DND-41 (cell line): ENCODE results near the gene REPS1.

Experiments used
- ATAC-seq: fragments of 200-7000 bp; cut with Tn5 transposase; 3 replicates; pipeline ENCODE4 v1.9.1; 2021; ENCODE audit warnings: low read depth; ENCODE audit not compliant: insufficient read depth
- DNase-seq: peaks from one replicate; pipeline ENCODE4 v3.0.0-alpha.2; 2020
- H2AFZ ChIP-seq: 2 replicates; pipeline ENCODE4 v1.6.0; 2012; ENCODE audit warnings: low read depth, low read length
- H3K27ac ChIP-seq: 2 replicates; pipeline ENCODE4 v1.5.1; 2012; ENCODE audit warnings: low read length, inconsistent platforms
- H3K27me3 ChIP-seq: fragments of 200-600 bp; sonication (generic); 2 replicates; pipeline ENCODE4 v1.6.0; 2012; ENCODE audit warnings: low read length, mild to moderate bottlenecking, inconsistent platforms; ENCODE audit not compliant: insufficient read depth, poor library complexity
- H3K36me3 ChIP-seq: 2 replicates; pipeline ENCODE4 v1.5.1; 2012; ENCODE audit warnings: low read length, inconsistent platforms; ENCODE audit not compliant: insufficient read depth
- H3K4me1 ChIP-seq: 2 replicates; pipeline ENCODE4 v1.5.1; 2012; ENCODE audit warnings: mild to moderate bottlenecking, low read length; ENCODE audit not compliant: insufficient read depth
- H3K4me2 ChIP-seq: 2 replicates; pipeline ENCODE4 v1.6.0; 2012; ENCODE audit warnings: mild to moderate bottlenecking, moderate library complexity, low read length, inconsistent platforms; ENCODE audit not compliant: insufficient read depth
- H3K4me3 ChIP-seq, 2 experiments: fragments of 200-600 bp in 1 of 2; shearing (Covaris generic) in 1 of 2; 2 replicates each; pipeline ENCODE4 v1.5.1; 2012 to 2016; ENCODE audit warnings: inconsistent platforms in 2 of 2, low read length in 2 of 2, mild to moderate bottlenecking in 2 of 2, low read depth in 1 of 2, moderate library complexity in 1 of 2
- H3K79me2 ChIP-seq: 2 replicates; pipeline ENCODE4 v1.6.0; 2012; ENCODE audit warnings: low read length, inconsistent platforms; ENCODE audit not compliant: insufficient read depth
- H3K9ac ChIP-seq: 2 replicates; pipeline ENCODE4 v1.6.0; 2012; ENCODE audit warnings: low read depth, mild to moderate bottlenecking, inconsistent platforms, low read length, moderate library complexity
- H3K9me3 ChIP-seq: 2 replicates; pipeline ENCODE4 v1.5.1; 2012; ENCODE audit warnings: low read length, moderate library complexity, mild to moderate bottlenecking, inconsistent platforms; ENCODE audit not compliant: insufficient read depth, severe bottlenecking
- H4K20me1 ChIP-seq: 2 replicates; pipeline ENCODE4 v1.6.0; 2012; ENCODE audit warnings: low read length; ENCODE audit not compliant: insufficient read depth
- CTCF ChIP-seq: IDR thresholded peaks from 2 replicates; pipeline ENCODE4 v1.5.1; 2012; ENCODE audit warnings: borderline replicate concordance, low read length, moderate library complexity, mild to moderate bottlenecking; ENCODE audit not compliant: poor library complexity, severe bottlenecking; ENCODE audit errors: extremely low read depth
- EZH2 ChIP-seq: IDR thresholded peaks from 3 replicates; pipeline ENCODE4 v1.6.1; 2012; ENCODE audit warnings: borderline replicate concordance, low read depth, mild to moderate bottlenecking, moderate library complexity, low read length, inconsistent platforms; ENCODE audit not compliant: severe bottlenecking

The REPS1 gene

GRCh38 chr6:138907167-138907566 is 80.9 kb downstream of the REPS1 start:
- H3K4me3 ChIP-seq: no peak overlapping the region
- no peaks in the 10 kb centered on the region for H3K27me3 ChIP-seq
- no peak overlapping the region for H3K4me2 ChIP-seq
- no peak overlapping the region for H3K27ac ChIP-seq
- no peak overlapping the region for H3K9ac ChIP-seq
- no peaks in the 10 kb centered on the region for H3K9me3 ChIP-seq
- no peaks in the 10 kb centered on the region for H3K79me2 ChIP-seq
- no peak for DNase-seq
- peaks cover 90% of the 10 kb centered on the region for H3K36me3 ChIP-seq
- ATAC-seq: no peak
- H2AFZ ChIP-seq: no peak overlapping the region
- no peaks in the 10 kb centered on the region for H3K4me1 ChIP-seq
- TF ChIP-seq CTCF (no peak), EZH2 (no peak)
- no peaks in the 10 kb centered on the region for H4K20me1 ChIP-seq

- DNase-seq (no peak), ATAC-seq (no peak)
- no peak overlapping the region for H3K9ac ChIP-seq
- no peaks in the 10 kb centered on the region for H3K9me3 ChIP-seq
- no peak overlapping the region for H3K4me2 ChIP-seq
- H3K4me1 ChIP-seq: no peaks in the 10 kb centered on the region
- TF ChIP-seq CTCF: no peak
- no peak for TF ChIP-seq EZH2
- H3K36me3 ChIP-seq: peaks cover 26% of the 10 kb centered on the region
- H3K27me3 ChIP-seq: no peaks in the 10 kb centered on the region
- H3K27ac ChIP-seq: no peak overlapping the region
- H2AFZ ChIP-seq: no peak overlapping the region
- H3K79me2 ChIP-seq: no peaks in the 10 kb centered on the region
- H3K4me3 ChIP-seq: no peak overlapping the region
- no peaks in the 10 kb centered on the region for H4K20me1 ChIP-seq
Measured at GRCh38 chr6:138897031-138897430, 91.0 kb downstream of the REPS1 start.

- H3K27me3 ChIP-seq: no peaks in the 10 kb centered on the region
- no peak for DNase-seq
- H3K36me3 ChIP-seq: peaks cover 18% of the 10 kb centered on the region
- no peaks in the 10 kb centered on the region for H3K79me2 ChIP-seq
- no peak overlapping the region for H3K9ac ChIP-seq
- ATAC-seq: no peak
- no peaks in the 10 kb centered on the region for H4K20me1 ChIP-seq
- H3K4me2 ChIP-seq: no peak overlapping the region
- H3K4me3 ChIP-seq: no peak overlapping the region
- no peak overlapping the region for H2AFZ ChIP-seq
- no peaks in the 10 kb centered on the region for H3K4me1 ChIP-seq
- TF ChIP-seq CTCF (no peak), EZH2 (no peak)
- H3K27ac ChIP-seq: no peak overlapping the region
- no peaks in the 10 kb centered on the region for H3K9me3 ChIP-seq
Measured at GRCh38 chr6:138896104-138896756, 91.8 kb downstream of the REPS1 start.
